Fibroblast of mammary gland (primary cell): Measurements from ENCODE around the gene RNF40.
"Not testable (repeated sequence)": the region's sequence is repeated elsewhere in the genome, so short reads cannot be mapped to it uniquely, and the experiment has no call there.

Source experiments
- DNase-seq: peaks from one replicate; pipeline ENCODE4 v3.0.0-alpha.2; 2010; ENCODE audit warnings: low read depth
- H3K4me3 ChIP-seq: 2 replicates; pipeline ENCODE4 v1.5.1; 2011; ENCODE audit warnings: low read depth, mild to moderate bottlenecking, low read length, moderate library complexity; ENCODE audit not compliant: control insufficient read depth
- CTCF ChIP-seq: conservative IDR thresholded peaks from 2 replicates; pipeline ENCODE4 v1.5.1; 2011; ENCODE audit warnings: low read depth, low read length, inconsistent platforms; ENCODE audit not compliant: control insufficient read depth, insufficient read depth

The RNF40 gene

GRCh38 chr16:30820952-30821421 is 58.9 kb downstream of the RNF40 start:
- no peak for DNase-seq
- no peak overlapping the region for H3K4me3 ChIP-seq
- no peak for TF ChIP-seq CTCF

- DNase-seq, H3K4me3 ChIP-seq: not testable (repeated sequence)
These were observed 59.3 kb downstream of the RNF40 start for GRCh38 chr16:30821441-30821840.

- no peak for DNase-seq
- TF ChIP-seq CTCF, result no peak
- no peak overlapping the region for H3K4me3 ChIP-seq
These were observed 59.8 kb downstream of the RNF40 start for GRCh38 chr16:30821891-30822290.
